ENCODE results near the gene FRS2. TPM values are rescaled to one million over a fixed set of nuclear protein-coding genes. Genes with fewer than 3 reads are reported as not detected.

The FRS2 gene
- polyA plus RNA-seq, 12 donors: 19.9 to 29.6 (median 22.4) TPM; not detected in 1

GRCh38 chr12:69457433-69457832 is 12.8 kb upstream of the FRS2 start:
- no peak for DNase-seq

DNA sequence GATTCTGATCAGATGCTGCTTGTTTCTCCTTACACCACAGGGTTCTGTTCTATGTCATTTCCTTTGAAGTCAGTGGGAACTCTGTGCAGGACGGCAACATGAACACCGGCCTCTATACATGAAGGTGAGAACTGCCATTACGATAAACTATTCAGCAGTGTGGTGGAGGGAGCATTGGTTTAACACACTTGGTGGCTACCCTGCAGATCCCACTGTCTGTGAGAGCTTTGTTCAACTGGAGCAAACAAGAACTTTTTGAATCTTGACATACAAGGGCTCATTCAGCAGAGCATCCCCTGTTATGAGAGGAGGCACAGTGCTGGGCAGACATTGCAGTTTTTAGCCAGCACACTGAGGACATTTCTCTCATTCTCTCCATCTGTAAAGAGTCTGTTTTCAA is 10.7 kb upstream of the FRS2 start:
- DNase-seq: no peak

DNA sequence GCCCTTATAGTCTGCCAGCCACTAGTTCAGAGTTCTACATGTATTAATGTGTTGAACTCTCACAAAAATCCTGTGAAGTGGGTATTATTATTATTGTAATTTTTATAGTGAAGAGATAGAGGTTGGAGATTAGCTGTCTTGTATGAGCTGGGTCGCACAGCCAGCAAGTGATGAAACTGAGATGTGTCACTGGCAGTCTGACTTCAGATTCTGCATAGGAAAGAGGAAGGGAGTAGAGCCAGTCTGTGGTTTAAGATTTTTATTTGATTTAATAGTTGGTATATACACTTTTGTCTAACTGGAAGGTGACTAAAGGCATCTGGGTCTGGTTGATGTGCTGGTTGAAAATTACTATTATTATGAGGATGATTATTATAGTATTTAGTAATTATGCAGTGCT is 5.8 kb upstream of the FRS2 start:
- no peak for DNase-seq

GRCh38 chr12:69466867-69467266 is 3.3 kb upstream of the FRS2 start:
- no peak for DNase-seq

GRCh38 chr12:69467366-69467765 is 2.8 kb upstream of the FRS2 start:
- no peak for DNase-seq

- DNase-seq: no peak
Measured at GRCh38 chr12:69468237-69469026, 1.8 kb upstream of the FRS2 start.

DNA sequence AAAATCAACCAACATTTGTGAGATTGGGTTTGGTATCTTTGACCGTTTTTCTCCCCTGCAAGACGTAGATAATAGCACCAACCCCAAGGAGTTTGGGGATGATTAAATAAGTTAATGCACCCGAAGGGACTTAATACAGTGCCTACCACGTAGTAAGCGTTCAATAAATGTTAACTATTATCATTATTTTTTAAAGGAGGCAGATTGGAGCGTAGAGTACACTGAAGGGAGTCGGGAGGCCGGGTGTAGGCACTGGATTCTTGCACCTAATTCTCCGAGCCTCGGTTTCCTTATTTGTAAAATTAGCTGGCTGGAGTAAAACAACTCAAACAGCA is 367 bp upstream of the FRS2 start:
- no peak for DNase-seq

DNA sequence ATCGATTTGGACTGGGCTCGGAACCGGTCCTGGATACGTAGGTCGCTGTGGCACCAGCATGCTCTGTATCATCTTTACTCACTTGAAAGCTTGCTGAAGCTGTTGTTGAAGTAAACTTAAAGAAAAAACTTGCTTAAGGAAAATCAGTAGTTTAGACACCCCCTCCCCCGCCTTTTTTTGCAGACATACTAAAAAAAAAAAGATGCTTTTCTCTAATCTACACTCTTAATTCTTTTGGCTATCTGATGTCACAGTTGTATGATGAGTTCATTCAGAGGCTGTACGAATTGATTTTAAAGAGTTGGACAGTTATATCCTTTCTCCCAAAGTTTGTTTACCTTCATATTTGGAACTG is 865 bp downstream of the FRS2 start:
- no peak for DNase-seq

GRCh38 chr12:69471667-69472385 is 1.6 kb downstream of the FRS2 start:
- DNase-seq: no peak

GRCh38 chr12:69473262-69473661 is 3.1 kb downstream of the FRS2 start:
- no peak for DNase-seq

DNA sequence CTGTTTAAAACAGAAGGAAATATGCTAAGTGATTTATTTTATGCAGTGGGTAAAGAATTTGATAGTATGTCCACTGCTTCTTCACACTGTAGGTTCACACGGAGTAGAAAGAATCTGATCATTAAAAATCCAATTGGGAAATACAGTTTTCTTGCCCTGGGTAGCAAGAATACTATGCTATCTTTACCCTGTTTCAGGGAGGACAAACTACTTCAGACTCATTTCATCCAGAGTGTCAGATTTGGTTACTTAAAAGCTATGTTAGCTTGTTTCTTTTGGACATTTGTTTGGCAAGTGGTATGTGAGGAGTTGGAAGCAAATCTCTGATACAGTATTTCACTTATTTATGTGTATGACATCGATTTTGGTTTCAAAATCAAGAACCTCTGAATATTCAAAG is 4.3 kb downstream of the FRS2 start:
- no peak for DNase-seq

DNA sequence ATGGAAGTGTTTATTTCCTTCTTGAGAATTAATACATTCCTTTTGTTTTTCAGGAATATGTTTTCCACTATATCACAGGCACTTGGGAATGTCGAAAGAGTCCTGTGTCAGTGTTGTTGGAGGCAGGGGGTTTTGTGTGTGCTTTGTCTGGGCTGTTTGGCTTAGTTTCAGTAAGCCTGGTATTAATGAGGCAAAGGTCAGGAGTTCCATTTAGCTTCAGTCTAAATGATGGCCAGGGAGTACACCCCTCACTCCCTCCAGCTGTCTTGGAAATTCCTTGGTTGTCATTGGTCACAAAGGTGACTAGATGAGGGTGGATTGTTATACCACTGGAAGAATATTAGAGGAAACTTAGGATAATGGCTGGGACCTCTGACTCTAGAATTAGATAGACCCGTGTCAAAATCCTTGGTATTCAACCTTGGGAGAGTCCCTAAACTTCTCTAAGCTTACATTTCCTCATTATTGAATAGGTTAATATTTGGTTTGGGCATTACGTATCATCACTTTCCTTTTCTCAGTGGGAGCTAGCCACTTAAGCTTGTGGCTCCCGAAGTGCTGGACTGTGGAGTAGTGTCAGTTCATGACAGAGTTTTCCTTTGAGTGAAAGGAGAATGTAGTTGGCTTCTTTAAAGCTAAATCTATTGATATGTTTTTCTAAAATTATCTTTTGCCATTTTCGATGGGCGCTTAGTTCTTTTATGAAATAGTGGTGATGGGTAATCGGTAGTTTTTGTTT is 5.2 kb downstream of the FRS2 start:
- peak; percentile 49 for DNase-seq

DNA sequence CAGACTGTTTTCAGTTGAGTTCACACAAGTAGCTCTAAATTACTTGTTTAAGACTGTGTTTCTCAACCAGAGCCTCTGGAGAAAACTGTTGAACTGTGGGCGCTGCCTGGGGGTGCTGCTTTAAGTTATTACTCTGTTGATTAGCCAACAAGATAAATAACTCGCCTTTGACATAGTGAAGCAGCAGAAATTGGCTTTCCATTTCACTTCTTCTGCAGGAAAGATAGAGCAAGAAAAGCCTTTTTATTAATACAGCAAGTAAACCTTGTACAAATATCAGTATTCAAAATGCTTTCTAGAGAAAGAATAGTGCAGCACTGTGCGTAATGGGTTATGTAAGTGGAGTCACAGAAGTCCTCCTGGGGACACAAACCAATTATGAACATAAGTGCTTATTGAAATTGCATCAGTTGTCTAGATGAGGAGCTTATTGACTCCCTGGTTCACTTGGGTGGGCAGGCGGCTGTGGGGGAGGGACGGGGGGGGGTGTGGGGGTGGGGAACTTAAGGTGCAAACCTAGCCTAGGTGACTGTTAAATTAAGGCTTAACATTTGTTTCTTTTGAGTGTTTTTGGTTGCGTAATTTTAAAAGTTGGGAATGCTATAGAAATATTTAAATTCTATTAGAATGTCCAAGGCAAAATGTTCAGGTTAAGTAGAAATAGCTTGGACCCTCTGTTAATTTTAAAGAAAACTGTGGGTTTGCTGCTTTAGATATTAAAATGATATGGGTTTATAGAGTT is 6.3 kb downstream of the FRS2 start:
- no peak for DNase-seq

DNA sequence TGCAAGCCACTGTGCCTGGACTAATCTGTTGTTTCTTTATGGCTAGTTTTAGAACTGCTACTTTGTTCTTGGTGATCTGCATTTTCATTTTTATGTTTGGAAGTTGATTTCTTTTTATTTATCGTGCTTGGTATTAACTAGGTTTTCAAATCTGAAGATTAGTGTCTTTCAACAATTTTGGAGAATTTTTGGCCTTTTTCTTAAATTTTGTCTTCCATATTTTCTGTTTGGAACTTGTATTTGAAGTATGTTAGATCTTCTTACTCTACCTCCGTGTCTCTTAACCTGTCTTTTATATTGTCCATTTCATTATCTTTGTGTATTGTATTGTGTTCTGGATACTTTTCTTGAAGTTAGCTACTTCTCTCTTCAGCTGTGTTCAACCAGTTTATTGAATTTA is 9.5 kb downstream of the FRS2 start:
- DNase-seq: no peak

DNA sequence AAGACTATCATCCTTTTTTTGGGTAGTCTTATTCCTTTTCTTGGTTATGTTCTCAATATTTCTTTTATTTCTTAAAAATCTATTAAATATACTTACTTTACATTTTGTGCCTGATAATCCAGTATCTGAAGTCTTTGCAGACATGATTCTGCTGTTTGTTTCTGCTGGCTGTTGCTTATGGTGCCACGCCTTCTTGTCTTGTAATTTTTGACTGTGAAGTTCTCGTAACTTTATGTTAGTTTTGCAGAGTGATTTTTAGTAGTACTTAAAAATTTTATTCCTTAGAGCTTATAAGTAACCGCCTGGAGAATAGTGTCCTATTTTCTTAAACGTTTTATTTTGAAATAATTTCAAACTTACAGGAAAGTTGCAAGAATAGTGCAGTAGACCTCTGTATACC is 10.5 kb downstream of the FRS2 start:
- no peak for DNase-seq

- DNase-seq: no peak
Measured at GRCh38 chr12:69481133-69481532, 10.9 kb downstream of the FRS2 start.

DNA sequence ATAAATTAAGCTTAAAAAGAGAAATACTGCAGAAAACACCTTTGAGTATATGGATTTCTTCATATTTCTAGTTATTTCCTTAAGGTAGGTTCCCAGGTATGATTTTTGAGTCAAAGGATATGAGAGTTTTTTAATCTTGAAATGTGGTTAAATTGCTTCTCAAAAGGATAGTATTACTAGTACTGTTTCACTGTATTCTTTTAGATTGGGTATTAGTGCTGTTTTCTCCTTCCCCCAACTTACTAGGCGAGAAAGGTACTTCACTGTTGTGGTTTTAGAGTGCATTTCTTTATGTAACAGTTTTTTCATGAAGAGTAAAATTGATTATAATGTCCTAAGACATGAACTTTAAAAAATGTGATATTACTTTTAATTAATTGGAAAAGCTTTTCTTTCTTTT is 13.5 kb downstream of the FRS2 start:
- DNase-seq: no peak

GRCh38 chr12:69484428-69484827 is 14.2 kb downstream of the FRS2 start:
- no peak for DNase-seq

GRCh38 chr12:69490920-69491643 is 20.9 kb downstream of the FRS2 start:
- DNase-seq: no peak

- DNase-seq: no peak
Measured at GRCh38 chr12:69492739-69493138, 22.6 kb downstream of the FRS2 start.

- DNase-seq: no peak
Measured at GRCh38 chr12:69495071-69495470, 24.9 kb downstream of the FRS2 start.

Measured in muscle of arm (tissue), 12 donors.